ENCODE results near the gene MIOS.
"Not testable (repeated sequence)": the region's sequence is repeated elsewhere in the genome, so short reads cannot be mapped to it uniquely, and the experiment has no call there.

Gene MIOS

GRCh38 chr7:7647495-7648036 is 80.9 kb downstream of the MIOS start:
- DNase-seq (ENCODE audit: low read depth in 2 of 2), result no peak

- no peak for DNase-seq (ENCODE audit: low read depth in 2 of 2)
Observed at GRCh38 chr7:7650682-7651206, 84.1 kb downstream of the MIOS start.

- no peak for DNase-seq (ENCODE audit: low read depth in 2 of 2)
Observed at GRCh38 chr7:7651479-7651878, 84.8 kb downstream of the MIOS start.

- DNase-seq (ENCODE audit: low read depth in 2 of 2), result no peak
Observed at GRCh38 chr7:7652798-7653540, 86.3 kb downstream of the MIOS start.

GRCh38 chr7:7653593-7654187 is 87.0 kb downstream of the MIOS start:
- DNase-seq (ENCODE audit: low read depth in 2 of 2), result no peak

- DNase-seq (ENCODE audit: low read depth in 2 of 2), result no peak
Observed at GRCh38 chr7:7654964-7655715, 88.5 kb downstream of the MIOS start.

- DNase-seq (ENCODE audit: low read depth in 2 of 2), result not testable (repeated sequence)
Observed at GRCh38 chr7:7656459-7656858, 89.8 kb downstream of the MIOS start.

Data from fibroblast of skin of left biceps (primary cell).